Dermis blood vessel endothelial cell (primary cell): ENCODE measurements around the gene PEG3. TPM values are rescaled to one million over a fixed set of nuclear protein-coding genes. Genes with fewer than 3 reads are reported as not detected.

Source experiments
- DNase-seq: peaks from one replicate; pipeline ENCODE4 v3.0.0; 2010
- total RNA-seq: library from RNA; depleted of rRNA; stranded (reverse); fragments of >200 nt; gene quantifications from 2 replicates; pipeline ENCODE4 v1.2.3, GENCODE V29; 2014

PEG3 gene
- total RNA-seq, 1 donor from 2014 or later, result 0.68 TPM

DNA sequence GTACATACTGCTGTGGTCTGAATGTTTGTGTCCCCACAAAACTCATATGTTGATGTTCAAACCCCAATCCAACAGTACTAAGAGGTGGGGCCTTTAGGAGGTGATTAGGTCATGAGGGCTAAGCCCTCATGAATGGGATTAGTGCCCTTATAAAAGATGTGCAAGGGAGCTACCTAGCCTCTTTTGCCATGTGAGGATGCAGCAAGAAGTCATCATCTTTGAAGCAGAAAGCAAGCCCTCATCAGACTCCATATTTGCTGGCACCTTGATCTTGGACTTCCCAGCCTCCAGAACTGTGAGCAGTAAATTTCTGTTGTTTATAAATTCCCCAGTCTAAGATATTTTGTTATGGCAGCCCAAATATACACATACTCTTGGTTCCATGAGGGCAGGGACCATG lies 33.9 kb downstream of the PEG3 start:
- no peak for DNase-seq

Other genes with a start within 250 kb of the PEG3 start
- 14.7 and 19.1 TPM in 2 replicates for gene ZNF71, start 245.4 kb downstream of the PEG3 start, total RNA-seq
- gene SMIM17, start 197.6 kb downstream of the PEG3 start, total RNA-seq, result 0.17 and 0.33 TPM in 2 replicates
- gene ZNF835, start 169.0 kb downstream of the PEG3 start, total RNA-seq, result 0.65 and 0.68 TPM in 2 replicates
- gene ZIM2, start within 50 bp of the PEG3 start, total RNA-seq, result not detected in 2 replicates